D721Med (cell line): ENCODE data around the gene NAALADL2.
"Not testable (repeated sequence)": the region's sequence is repeated elsewhere in the genome, so short reads cannot be mapped to it uniquely, and the experiment has no call there.

ENCODE experiments used
- DNase-seq: peaks from one replicate; pipeline ENCODE4 v3.0.0; 2011; ENCODE audit warnings: low spot score; ENCODE audit not compliant: insufficient read length
- FAIRE-seq: peaks from 2 replicates; lab custom pipeline; 2011; peaks lifted over from hg19 to GRCh38; lab: Jason Lieb, UNC
- TF ChIP-seq, protein P1 (sequence below): IDR thresholded peaks from 2 replicates; pipeline ENCODE4 v1.5.1; 2012; ENCODE audit warnings: mild to moderate bottlenecking, control low read depth; ENCODE audit not compliant: insufficient read depth; ENCODE audit errors: missing control alignments

The NAALADL2 gene

DNA sequence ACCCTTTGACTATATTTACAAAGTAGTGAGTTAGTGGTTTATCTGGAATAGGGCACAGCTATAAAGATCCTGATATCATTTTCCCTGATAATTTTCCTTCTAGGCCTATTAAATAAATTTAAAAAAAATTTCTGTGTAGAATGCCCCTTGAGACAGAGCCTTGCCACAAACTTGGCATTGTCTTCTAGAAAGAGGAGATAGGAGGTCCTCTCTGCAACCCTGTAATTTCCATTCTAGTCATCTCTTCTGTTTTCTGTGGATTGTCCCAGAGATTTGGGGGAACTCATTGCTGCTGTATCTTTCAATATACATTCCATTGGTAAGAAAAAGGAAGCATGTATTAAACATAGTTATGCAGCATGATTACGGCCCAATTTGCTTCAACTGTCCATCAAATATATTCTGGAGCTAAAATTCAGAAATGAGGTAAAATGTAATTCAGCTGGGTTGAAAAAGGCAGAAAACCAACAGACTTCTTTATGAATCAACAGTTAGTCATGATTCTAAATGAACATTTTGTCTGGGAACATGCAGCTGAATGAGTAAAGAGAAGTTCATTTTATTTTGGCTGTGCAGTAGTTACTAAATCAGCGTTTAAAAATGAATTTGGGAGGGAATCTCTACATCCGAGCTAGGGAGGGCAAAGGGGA, 401.1 kb downstream of the NAALADL2 start:
- no peak for FAIRE-seq
- DNase-seq, result no peak
- TF ChIP-seq, protein P1, sequence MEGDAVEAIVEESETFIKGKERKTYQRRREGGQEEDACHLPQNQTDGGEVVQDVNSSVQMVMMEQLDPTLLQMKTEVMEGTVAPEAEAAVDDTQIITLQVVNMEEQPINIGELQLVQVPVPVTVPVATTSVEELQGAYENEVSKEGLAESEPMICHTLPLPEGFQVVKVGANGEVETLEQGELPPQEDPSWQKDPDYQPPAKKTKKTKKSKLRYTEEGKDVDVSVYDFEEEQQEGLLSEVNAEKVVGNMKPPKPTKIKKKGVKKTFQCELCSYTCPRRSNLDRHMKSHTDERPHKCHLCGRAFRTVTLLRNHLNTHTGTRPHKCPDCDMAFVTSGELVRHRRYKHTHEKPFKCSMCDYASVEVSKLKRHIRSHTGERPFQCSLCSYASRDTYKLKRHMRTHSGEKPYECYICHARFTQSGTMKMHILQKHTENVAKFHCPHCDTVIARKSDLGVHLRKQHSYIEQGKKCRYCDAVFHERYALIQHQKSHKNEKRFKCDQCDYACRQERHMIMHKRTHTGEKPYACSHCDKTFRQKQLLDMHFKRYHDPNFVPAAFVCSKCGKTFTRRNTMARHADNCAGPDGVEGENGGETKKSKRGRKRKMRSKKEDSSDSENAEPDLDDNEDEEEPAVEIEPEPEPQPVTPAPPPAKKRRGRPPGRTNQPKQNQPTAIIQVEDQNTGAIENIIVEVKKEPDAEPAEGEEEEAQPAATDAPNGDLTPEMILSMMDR, result no peak

DNA sequence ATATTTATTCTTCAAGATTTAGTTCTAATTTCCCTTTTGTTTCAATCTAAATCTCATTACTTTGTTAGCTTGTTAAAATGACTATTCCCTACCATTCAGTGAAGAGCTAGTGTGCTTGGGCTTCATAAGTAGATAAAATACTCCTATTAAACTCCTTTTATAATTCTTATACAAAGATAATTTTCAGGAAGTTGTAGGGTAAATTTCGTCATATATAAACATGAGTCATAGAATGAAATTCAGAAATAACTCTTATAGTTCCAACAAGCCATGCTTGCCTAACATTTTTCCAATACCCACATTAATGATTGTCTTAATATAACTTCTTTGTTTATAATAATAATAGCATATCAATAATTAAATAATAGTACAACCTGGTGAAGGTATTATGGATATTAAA, 407.3 kb downstream of the NAALADL2 start:
- FAIRE-seq (no peak), DNase-seq (no peak)
- TF ChIP-seq, protein P1, result no peak

DNA sequence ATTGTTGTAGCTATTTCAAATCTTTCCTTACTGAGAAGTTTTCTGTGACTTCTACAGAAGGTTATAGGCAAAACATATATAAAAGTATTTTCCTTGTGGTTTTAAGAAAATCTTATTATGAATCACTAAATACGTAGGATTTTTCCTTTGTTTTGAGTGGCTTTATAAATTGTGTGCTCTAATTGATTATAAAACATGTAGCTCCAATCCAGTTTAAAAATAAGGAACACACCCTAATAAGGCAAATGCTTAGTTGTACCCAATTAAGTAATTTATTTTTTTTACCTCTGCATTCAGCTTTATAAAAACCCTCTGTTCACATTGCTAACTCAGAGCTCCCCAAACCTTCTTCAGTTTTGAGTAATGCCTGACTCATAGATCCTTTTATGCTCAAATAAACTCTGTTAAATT, 408.0 kb downstream of the NAALADL2 start:
- FAIRE-seq, result no peak
- DNase-seq, result no peak
- TF ChIP-seq, protein P1, result no peak

DNA sequence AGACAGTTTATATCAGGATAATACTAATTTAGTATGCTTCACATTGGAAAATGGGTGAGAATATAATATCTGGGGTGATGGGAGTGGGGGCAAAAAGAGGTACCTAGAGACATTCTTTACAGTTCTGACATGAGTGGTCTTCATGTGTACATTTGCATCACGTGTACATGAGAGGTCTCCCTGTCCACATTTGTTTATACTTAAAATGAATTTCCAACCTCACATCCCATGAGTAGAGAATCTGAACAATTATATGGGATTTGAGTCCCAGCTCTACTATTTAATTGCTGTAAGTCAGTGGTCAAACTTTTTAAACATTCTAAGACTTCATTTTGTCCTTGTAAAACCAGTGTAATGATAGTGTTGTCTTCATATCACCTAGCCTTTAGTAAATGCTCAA, 408.4 kb downstream of the NAALADL2 start:
- no peak for DNase-seq
- TF ChIP-seq, protein P1, result no peak
- FAIRE-seq, result no peak

DNA sequence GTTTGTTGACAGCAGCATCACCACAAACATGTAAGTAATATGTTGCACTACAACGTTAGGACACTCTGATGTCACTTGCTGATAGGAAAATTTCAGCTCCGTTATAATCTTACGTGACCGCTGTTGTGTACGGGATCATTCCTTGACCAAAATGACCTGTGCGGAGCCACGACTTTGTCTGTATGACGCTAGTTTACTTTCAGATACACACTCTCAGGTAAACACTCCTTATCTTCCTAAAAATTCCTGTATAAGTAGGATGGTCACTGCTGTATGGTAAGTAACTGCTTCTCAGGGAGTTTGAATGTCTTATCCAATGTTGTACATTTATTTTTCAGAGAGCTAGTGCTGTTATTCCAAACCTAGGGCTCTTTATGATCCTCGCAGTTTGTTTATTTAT, 410.3 kb downstream of the NAALADL2 start:
- TF ChIP-seq, protein P1, result no peak
- FAIRE-seq, result no peak
- DNase-seq, result no peak

DNA sequence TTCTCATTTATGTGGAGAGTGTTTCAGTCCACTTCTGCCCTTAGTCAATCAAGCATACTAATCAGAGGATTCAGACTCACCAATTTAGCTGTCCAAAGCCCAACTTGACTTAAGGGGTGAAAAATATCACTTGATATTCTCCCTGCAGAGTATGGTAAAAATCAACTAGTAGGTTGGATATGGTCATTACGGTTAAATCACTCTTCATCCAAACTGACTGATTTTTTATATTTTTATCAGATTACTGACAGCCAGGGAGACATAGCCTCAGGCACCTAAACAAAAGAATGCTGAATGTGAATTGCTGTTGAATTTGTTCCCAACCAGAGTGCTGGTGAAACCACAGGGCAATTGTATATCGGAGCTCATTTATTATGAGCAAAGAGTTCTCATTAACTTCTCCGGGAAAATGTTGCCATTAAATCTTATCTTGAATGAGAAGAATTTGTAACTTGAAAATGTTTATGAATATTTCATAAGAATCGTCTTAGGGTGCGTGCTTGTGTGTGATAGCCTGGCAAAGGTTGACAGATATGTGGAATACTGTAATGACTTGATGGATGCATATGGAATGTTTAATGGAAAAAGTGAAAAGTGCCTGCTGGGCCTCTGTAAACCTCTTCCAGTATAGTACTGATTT, 411.2 kb downstream of the NAALADL2 start:
- no peak for FAIRE-seq
- TF ChIP-seq, protein P1, result no peak
- DNase-seq, result no peak

DNA sequence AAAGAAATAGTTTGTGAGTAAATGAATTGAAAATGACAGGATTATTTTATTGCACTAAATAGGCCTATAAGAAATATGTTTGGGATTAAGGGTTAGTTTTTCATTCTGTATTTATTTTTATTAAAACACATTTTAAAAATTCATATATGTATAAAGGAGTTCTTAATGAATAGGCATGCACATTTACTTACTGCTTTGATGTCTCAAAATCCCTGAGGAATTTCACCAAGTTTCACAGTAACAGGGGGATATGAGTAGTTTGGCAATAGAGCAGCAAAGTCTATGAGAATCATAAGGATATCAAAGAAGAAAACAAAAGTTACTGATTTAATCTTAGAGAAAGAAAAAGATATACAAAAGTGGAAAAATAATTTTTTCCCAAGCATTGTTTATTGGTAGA, 411.7 kb downstream of the NAALADL2 start:
- DNase-seq (no peak), FAIRE-seq (no peak)
- TF ChIP-seq, protein P1, result no peak

DNA sequence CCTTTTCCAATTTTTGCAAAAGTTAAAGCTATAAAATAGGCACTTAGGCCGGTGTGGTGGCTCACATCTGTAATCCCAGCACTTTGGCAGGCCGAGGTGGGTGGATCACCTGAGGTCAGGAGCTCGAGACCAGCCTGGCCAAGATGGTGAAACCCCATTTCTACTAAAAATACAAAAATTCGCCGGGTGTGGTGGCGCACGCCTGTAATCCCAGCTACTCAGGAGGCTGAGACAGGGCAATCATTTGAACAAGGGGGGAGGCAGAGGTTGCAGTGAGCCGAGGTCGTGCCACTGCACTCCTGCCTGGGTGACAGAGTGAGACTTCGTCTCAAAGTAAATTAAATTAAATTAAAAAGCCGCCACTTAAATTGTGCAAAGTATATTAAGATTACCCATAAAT, 412.3 kb downstream of the NAALADL2 start:
- FAIRE-seq, DNase-seq: not testable (repeated sequence)
